GM18907 (cell line): ENCODE data around the gene SNRPE.

Source experiments
- ATAC-seq: cut with Tn5 transposase; IDR thresholded peaks from one replicate; pipeline ENCODE4 v1.9.1; 2021; ENCODE audit warnings: mild to moderate bottlenecking, moderate library complexity; ENCODE audit not compliant: unreplicated experiment

SNRPE gene

DNA sequence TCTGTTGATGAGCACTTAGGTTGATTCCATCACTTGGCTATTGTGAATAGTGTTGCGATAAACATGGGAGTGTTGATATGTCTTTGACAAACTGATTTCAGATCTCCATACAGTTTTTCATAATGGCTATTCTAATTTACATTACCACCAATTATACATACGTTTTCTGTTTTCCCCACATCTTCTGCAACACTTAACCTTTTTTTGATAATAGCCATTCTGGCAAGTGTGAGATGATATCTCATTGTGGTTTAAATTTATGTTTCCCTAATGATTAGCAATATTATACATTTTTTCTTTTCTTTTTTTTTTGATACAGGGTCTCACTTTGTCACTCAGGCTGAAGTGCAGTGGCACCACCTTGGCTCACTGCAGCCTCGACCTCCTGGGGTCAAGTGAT, 17.0 kb downstream of the SNRPE start:
- ATAC-seq = no peak

GRCh38 chr1:203880606-203881005, 19.2 kb downstream of the SNRPE start:
- ATAC-seq = no peak

- no peak for ATAC-seq
Measured at GRCh38 chr1:203888807-203889251, 27.4 kb downstream of the SNRPE start.

DNA sequence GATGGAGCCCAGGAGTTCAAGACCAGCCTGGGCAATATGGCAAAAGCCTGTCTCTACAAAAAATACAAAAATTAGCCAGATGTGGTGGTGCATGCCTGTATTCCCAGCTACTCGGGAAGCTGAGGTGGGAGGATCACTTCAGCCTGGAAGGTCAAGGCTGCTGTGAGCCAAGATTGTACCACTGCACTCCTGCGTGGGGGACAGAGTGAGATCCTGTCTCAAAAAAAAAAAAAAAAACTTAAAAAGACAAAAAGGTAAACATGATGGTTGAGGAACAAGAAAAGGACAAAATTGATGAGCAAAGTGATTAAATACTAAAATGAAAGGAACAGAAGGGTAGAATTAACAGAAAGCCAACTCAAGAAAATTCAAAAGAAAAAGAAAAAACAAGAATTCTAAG, 30.6 kb downstream of the SNRPE start:
- no peak for ATAC-seq

DNA sequence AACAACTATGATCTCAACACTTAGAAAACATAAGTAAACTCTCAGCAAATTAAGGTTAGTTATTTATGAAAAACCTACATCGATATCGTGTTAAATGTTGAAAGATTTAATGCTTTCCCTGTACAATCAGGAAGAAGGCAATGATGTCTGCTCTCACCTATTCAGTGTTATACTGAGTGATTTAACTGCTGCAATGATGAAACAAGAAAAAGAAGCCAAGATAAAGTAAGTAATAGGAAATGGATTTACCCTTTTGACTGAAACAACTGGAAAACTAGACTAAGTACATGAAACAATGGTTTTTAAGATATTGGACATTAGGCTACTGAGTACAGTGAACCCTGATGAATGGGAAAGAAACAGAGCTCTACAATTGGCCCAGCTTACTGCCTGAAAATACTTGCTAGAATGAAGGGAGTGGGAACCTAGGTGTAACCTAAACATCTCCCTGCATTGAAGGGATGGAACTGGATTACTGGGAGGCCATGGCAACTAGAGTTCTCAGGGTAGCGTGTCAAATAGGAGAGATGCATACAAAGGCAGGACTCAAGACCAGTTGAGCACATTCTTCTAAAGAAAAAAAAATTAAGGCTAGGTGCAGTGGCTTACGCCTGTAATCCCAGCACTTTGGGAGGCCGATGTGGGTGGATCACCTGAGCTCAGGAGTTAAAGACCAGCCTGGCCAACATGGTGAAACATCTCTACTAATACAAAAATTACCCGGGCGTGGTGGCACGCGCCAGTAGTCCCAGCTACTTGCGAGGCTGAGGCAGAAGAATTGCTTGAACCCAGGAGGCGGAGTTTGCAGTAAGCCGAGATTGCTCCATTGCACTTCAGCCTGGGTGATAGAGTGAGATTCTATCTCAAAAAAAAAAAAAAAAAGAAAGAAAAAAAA, 37.3 kb downstream of the SNRPE start:
- ATAC-seq = no peak

GRCh38 chr1:203899353-203899716, 37.9 kb downstream of the SNRPE start:
- ATAC-seq = no peak

DNA sequence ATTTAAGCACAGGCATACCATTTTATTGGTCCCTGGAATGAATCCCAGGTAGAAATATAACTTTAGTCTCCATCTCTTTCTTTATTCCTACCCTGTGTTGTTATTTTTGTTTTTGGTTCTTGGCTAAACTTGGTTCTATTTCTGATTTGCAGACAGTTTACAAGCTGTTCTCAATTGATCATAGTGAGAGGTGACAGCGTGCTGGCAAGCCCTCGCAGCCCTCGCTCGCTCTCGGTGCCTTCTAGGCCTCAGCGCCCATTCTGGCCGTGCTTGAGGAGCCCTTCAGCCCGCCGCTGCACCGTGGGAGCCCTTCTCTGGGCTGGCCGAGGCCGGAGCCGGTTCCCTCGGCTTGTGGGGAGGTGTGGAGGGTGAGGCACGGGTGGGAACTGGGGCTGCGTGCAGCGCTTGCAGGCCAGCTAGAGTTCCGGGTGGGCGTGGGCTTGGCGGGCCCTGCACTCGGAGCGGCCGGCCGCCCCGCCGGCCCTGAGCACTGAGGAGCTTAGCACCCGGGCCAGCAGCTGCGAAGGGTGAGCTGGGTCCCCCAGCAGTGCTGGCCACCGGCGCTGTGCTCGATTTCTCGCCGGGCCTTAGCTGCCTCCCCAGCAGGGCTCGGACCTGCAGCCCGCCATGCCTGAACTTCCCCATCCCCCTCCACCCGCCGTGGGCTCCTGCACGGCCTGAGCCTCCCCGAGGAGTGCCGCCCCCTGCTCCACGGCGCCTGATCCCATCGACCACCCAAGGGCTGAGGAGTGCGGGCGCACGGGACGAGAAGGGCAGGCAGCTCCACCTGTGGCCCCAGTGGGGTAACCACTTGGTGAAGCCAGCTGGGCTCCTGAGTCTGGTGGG, 38.7 kb downstream of the SNRPE start:
- no peak for ATAC-seq

DNA sequence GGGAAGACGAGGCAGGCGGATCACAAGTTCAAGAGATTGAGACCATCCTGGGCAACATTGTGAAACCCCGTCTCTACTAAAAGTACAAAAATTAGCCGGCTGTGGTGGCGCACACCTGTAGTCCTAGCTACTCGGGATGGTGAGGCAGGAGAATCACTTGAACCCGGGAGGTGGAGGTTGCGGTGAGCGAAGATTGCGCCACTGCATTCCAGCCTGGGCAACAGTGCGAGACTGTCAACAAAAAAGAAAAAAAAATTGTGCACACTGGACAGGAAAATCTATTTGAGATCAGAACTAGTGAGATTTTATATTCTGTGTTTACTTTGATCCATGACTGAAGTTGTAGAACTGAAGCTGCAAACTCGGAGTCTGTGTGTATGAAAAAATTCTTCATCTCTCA, 40.2 kb downstream of the SNRPE start:
- ATAC-seq = no peak

DNA sequence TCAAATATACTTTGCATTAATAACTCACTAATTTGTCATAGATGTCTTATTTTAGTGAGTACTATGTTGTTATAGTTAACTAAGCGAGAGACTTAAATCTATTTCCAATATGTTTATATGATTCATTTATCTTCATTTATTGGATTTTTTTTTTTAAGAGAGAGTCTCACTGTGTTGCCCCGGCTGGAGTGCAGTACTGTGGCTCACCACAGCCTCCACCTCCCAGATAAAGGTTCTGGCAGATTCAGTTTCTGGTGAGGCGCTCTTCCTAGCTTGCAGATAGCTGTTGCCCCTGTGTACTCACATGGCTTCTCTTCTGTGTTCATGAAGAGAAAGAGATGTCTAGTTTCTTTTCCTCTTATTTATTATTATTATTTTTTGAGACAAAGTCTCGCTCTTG, 43.9 kb downstream of the SNRPE start:
- no peak for ATAC-seq

DNA sequence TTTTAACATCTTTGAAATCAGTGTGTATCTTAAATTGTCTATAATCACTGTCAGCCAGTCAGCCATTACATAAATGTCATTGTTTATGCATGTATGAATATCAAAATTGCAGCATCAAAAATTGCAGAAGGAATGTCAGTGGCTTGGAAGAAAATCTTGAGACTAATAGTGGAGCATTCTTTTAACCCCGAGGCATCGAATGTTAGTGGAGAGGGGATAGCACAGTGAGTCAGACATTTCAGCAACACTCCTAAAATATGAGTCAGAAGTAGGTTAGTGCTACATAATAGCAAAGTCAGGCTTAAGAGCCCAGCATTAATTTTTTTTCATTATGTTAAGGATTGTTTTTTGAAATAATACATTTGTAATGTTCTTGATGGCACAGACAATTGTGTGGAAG, 45.5 kb downstream of the SNRPE start:
- ATAC-seq = no peak

GRCh38 chr1:203907901-203908300, 46.5 kb downstream of the SNRPE start:
- ATAC-seq = no peak

DNA sequence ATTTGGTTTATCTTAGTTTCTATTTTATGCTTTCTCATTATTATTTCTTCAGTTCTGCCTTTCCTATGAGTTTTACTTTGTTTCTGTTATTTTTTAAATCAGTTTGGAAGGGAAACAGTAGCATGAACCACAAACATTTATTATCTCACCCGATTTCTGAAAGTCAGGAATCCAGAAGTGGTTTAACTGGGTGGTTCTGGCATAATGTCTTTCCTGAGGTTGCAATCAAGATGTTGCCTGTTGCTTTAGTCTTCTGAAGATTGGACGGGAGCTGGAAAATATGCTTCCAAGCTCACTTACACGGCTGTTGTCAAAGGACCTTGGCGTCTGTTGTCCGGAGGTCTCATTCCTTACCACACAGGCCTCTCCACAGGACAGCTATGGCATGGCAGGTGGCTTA, 50.4 kb downstream of the SNRPE start:
- ATAC-seq = no peak

- no peak for ATAC-seq
Measured at GRCh38 chr1:203913073-203913521, 51.7 kb downstream of the SNRPE start.

DNA sequence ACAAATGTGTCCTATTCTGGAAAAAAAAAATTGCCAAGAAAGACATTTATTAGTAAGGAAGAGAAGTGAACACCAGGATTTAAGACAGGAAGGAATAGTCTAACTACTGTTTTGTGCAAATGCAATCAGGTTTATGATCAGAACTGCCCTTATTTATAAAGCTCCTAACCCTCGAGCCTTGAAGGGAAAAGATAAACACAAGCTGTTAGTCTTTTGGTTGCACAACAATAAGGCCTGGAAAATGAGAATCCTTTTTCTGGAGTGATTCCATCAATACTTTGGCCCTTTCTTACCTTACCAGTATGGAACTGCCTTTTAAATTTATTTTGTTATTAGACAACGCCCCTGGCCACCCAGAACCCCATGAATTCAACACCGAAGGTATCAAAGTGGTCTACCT, 52.9 kb downstream of the SNRPE start:
- ATAC-seq = no peak

GRCh38 chr1:203915811-203916210, 54.4 kb downstream of the SNRPE start:
- ATAC-seq = no peak

DNA sequence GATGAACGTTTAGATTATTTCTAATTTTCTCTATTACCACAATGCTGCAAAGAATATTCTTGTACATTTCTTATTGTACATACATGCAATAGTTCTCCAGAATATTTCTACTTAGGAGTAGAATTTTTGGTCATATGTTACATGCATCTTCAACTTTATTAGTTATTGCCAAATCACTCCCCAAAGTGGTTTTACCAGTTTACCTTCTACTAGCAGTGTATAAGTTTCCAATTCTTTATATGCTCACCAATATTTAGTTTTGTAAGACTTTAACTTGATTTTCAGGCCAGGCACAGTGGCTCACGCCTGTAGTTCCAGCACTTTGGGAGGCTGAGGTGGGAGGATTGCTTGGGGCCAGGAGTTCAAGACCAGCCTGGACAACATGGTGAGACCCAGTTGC, 55.4 kb downstream of the SNRPE start:
- ATAC-seq = no peak
